PC-9 (cell line): ENCODE results near the gene CPB1. TPM values are rescaled to one million over a fixed set of nuclear protein-coding genes. Genes with fewer than 3 reads are reported as not detected.
"Not testable (repeated sequence)": the region's sequence is repeated elsewhere in the genome, so short reads cannot be mapped to it uniquely, and the experiment has no call there.

Experiments
- Bru-seq: library from RNA; stranded (reverse); fragments of 400-500 nt; gene quantifications from one replicate; lab custom pipeline; 2021; lab: Mats Ljungman, UMichigan
- BruChase-seq, 2 experiments: library from RNA; stranded (reverse); fragments of 400-500 nt; gene quantifications; one replicate each; lab custom pipeline; 2021; lab: Mats Ljungman, UMichigan
- BruUV-seq: library from RNA; stranded (reverse); fragments of 400-500 nt; replicated peaks from 2 replicates; lab custom pipeline; 2021; lab: Mats Ljungman, UMichigan
- CTCF ChIA-PET: fragments of 300-600 bp; sonication (Branson Sonifier 250); formaldehyde crosslinking; loops from one replicate; lab custom pipeline; 2022; ENCODE audit warnings: antibody characterized with exemption; lab: Charles Lee
- POLR2A ChIA-PET: fragments of 300-600 bp; sonication (Branson Sonifier 250); formaldehyde crosslinking; loops from one replicate; lab custom pipeline; 2022; ENCODE audit warnings: antibody characterized with exemption; ENCODE audit not compliant: unreplicated experiment; lab: Charles Lee
- DNase-seq, 2 experiments: peaks; one replicate each; pipeline versions ENCODE4 v3.0.0 to v3.0.0-alpha.2; 2015 to 2022; ENCODE audit warnings: mixed read lengths in 1 of 2
- H2AFZ ChIP-seq: fragments of 200-600 bp; sonication (generic); 2 replicates; pipeline ENCODE4 v1.8.1; 2017; ENCODE audit warnings: antibody characterized with exemption
- H3F3A ChIP-seq: fragments of 200-600 bp; sonication (generic); 2 replicates; pipeline ENCODE4 v1.8.1; 2017; ENCODE audit warnings: antibody characterized with exemption, mild to moderate bottlenecking, low read depth; ENCODE audit not compliant: insufficient read depth
- H3K27ac ChIP-seq: fragments of 200-600 bp; sonication (generic); 2 replicates; pipeline ENCODE4 v1.6.1; 2016; ENCODE audit warnings: mixed run types
- H3K27me3 ChIP-seq: fragments of 200-600 bp; sonication (generic); 2 replicates; pipeline ENCODE4 v1.6.1; 2016; ENCODE audit warnings: low read depth, mixed run types; ENCODE audit not compliant: insufficient read depth
- H3K36me3 ChIP-seq: fragments of 200-600 bp; sonication (generic); 2 replicates; pipeline ENCODE4 v1.6.1; 2016; ENCODE audit warnings: low read depth, mixed run types
- H3K4me1 ChIP-seq: fragments of 200-600 bp; sonication (generic); replicated peaks from 2 replicates; pipeline ENCODE4 v1.6.1; 2016; ENCODE audit warnings: mixed run types; ENCODE audit not compliant: insufficient read depth
- H3K4me2 ChIP-seq: fragments of 200-600 bp; sonication (generic); 2 replicates; pipeline ENCODE4 v1.6.1; 2017; ENCODE audit warnings: mixed run types
- H3K4me3 ChIP-seq: fragments of 200-600 bp; sonication (generic); 2 replicates; pipeline ENCODE4 v1.6.1; 2016; ENCODE audit warnings: mixed run types
- H3K79me2 ChIP-seq: fragments of 200-600 bp; sonication (generic); 2 replicates; pipeline ENCODE4 v1.6.1; 2017; ENCODE audit warnings: low read depth, mixed run types
- H3K9me2 ChIP-seq: fragments of 200-600 bp; sonication (generic); 2 replicates; pipeline ENCODE4 v1.8.1; 2017; ENCODE audit warnings: mild to moderate bottlenecking; ENCODE audit not compliant: insufficient read depth
- H3K9me3 ChIP-seq: fragments of 200-600 bp; sonication (generic); 2 replicates; pipeline ENCODE4 v1.8.1; 2016; ENCODE audit warnings: low read depth; ENCODE audit not compliant: insufficient read depth
- H4K20me1 ChIP-seq: fragments of 200-600 bp; sonication (generic); 2 replicates; pipeline ENCODE4 v1.8.1; 2017; ENCODE audit not compliant: insufficient read depth
- CTCF ChIP-seq: fragments of 200-600 bp; sonication (generic); conservative IDR thresholded peaks from 2 replicates; pipeline ENCODE4 v1.6.1; 2017; ENCODE audit warnings: mixed run types, antibody characterized with exemption, mild to moderate bottlenecking, moderate library complexity
- EZH2 ChIP-seq: fragments of 200-600 bp; sonication (generic); IDR thresholded peaks from 2 replicates; pipeline ENCODE4 v1.8.0; 2017; ENCODE audit warnings: antibody characterized with exemption, low read depth
- intact Hi-C: fragments of 100-400 bp; cut with micrococcal nuclease; formaldehyde crosslinking; loops from one replicate; pipeline ENCODE4 v1.10.0; 2022; ENCODE audit not compliant: unreplicated experiment
- long read RNA-seq: library from polyadenylated mRNA; stranded (forward); transcript quantifications from one replicate; pipeline ENCODE4 v2.0.0, GENCODE V29; 2022
- total RNA-seq: library from RNA; stranded (reverse); gene quantifications from 2 replicates; pipeline ENCODE4 v1.2.3, GENCODE V29; 2021

The CPB1 gene
- total RNA-seq (not detected in 2 replicates), Bru-seq, nascent RNA (not detected), BruChase-seq, experiment 1, labeled RNA remaining after a 2-hour chase (not detected), BruChase-seq, experiment 2, labeled RNA remaining after a 6-hour chase (not detected)
- long read RNA-seq: 0 reads

DNA sequence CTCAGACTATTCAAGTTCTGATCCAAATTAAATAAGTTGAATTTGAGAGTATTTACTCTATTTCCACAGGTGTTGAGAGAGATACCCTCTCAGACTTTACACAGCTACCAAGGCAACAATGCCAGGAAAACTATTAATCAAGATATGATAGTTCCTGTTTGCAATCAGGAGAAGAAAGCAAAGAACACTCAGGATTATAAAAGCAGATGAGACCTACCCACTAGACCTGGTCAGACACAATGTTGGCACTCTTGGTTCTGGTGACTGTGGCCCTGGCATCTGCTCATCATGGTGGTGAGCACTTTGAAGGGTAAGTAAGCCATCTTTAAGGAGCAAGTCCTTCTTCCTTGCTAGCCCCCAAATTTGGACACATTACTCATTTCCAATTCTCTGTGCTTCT is at the start of gene CPB1:
Gene CPB1, plus strand, starts transcription at position 227 of the 400 bp plus-strand sequence. Its CDS starts 13 bp downstream, at position 240.
- DNase-seq: no peak
- H3K4me3 ChIP-seq: no peak within 1 kb of the TSS
- H3K9me2 ChIP-seq: no peaks in the 10 kb centered on the region
- no peak within 1 kb of the TSS for H3K27ac ChIP-seq
- CTCF ChIA-PET: no interaction called here
- BruUV-seq: no TSS peak
- H3K27me3 ChIP-seq: no peaks in the 10 kb centered on the region
- intact Hi-C loops: no loop called here
- H3F3A ChIP-seq: no peaks in the 10 kb centered on the region
- no peaks in the 10 kb centered on the region for H4K20me1 ChIP-seq
- H3K4me1 ChIP-seq: no peaks in the 10 kb centered on the region
- no peaks in the 10 kb centered on the region for H3K36me3 ChIP-seq
- POLR2A ChIA-PET: no interaction called here
- TF ChIP-seq CTCF: no peak
- no peaks in the 10 kb centered on the region for H3K79me2 ChIP-seq
- H2AFZ ChIP-seq: no peak within 1 kb of the TSS
- H3K9me3 ChIP-seq: no peaks in the 10 kb centered on the region
- no peak within 1 kb of the TSS for H3K4me2 ChIP-seq

GRCh38 chr3:148778926-148779325 is 48.7 kb upstream of the CPB1 start:
- H3F3A ChIP-seq: no peaks in the 10 kb centered on the region
- BruUV-seq: no TSS peak
- no peak overlapping the region for H3K27ac ChIP-seq
- ChIA-PET CTCF (no interaction called here), POLR2A (no interaction called here)
- H3K79me2 ChIP-seq: no peaks in the 10 kb centered on the region
- no peaks in the 10 kb centered on the region for H3K27me3 ChIP-seq
- H3K36me3 ChIP-seq: no peaks in the 10 kb centered on the region
- intact Hi-C loops: no loop called here
- no peak for DNase-seq
- H3K9me2 ChIP-seq: no peaks in the 10 kb centered on the region
- no peak overlapping the region for H3K4me2 ChIP-seq
- no peak overlapping the region for H3K4me3 ChIP-seq
- TF ChIP-seq EZH2: no peak
- no peak for TF ChIP-seq CTCF
- no peaks in the 10 kb centered on the region for H3K9me3 ChIP-seq
- no peaks in the 10 kb centered on the region for H4K20me1 ChIP-seq
- no peaks in the 10 kb centered on the region for H3K4me1 ChIP-seq
- no peak overlapping the region for H2AFZ ChIP-seq

- H3K4me3 ChIP-seq, H4K20me1 ChIP-seq, H3K27ac ChIP-seq, CTCF ChIA-PET, H3K4me2 ChIP-seq, H3K36me3 ChIP-seq, H3K9me2 ChIP-seq, H2AFZ ChIP-seq, H3K4me1 ChIP-seq, BruUV-seq, H3K27me3 ChIP-seq, H3F3A ChIP-seq, POLR2A ChIA-PET, intact Hi-C loops, H3K9me3 ChIP-seq, DNase-seq, H3K79me2 ChIP-seq: not testable (repeated sequence)
Observed at GRCh38 chr3:148785026-148785425, 42.6 kb upstream of the CPB1 start.

DNA sequence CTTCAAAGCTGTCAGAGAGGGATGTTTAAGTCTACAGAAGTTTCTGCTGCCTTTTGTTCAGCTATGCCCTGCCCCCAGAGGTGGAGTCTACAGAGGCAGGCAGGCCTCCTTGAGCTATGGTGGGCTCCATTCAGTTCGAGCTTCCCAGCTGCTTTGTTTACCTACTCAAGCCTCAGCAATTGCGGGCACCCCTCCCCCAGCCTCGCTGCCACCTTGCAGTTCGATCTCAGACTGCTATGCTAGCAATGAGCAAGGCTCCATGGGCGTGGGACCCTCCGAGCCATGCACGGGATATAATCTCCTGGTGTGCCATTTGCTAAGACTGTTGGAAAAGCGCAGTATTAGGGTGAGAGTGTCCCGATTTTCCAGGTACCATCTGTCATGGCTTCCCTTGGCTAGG is 41.5 kb upstream of the CPB1 start:
- H3K79me2 ChIP-seq, H3F3A ChIP-seq, H3K9me2 ChIP-seq, H3K27me3 ChIP-seq, H3K9me3 ChIP-seq, POLR2A ChIA-PET, H3K27ac ChIP-seq, H4K20me1 ChIP-seq, H3K4me3 ChIP-seq, H2AFZ ChIP-seq, H3K4me1 ChIP-seq, H3K36me3 ChIP-seq, intact Hi-C loops, DNase-seq, BruUV-seq, CTCF ChIA-PET, H3K4me2 ChIP-seq: not testable (repeated sequence)
